Trophoblast cell (in vitro differentiated cells and primary cell): Measurements from ENCODE around the gene IFNL4.

ENCODE experiments used
- DNase-seq, 2 donors: peaks; one replicate each; pipeline ENCODE4 v3.0.0-alpha.2; 2016
- H2AFZ ChIP-seq: 2 replicates; pipeline ENCODE4 v1.6.1; 2013; ENCODE audit warnings: low read length, moderate library complexity, mild to moderate bottlenecking; ENCODE audit not compliant: insufficient read depth, poor library complexity
- H2AK5ac ChIP-seq: 2 replicates; pipeline ENCODE4 v1.6.1; 2013; ENCODE audit warnings: mild to moderate bottlenecking, low read length
- H2BK120ac ChIP-seq: 2 replicates; pipeline ENCODE4 v1.6.1; 2013; ENCODE audit warnings: low read length, mild to moderate bottlenecking, moderate library complexity; ENCODE audit not compliant: insufficient read depth, poor library complexity
- H2BK12ac ChIP-seq: 2 replicates; pipeline ENCODE4 v1.6.1; 2013; ENCODE audit warnings: mild to moderate bottlenecking, low read length, moderate library complexity
- H2BK5ac ChIP-seq: 2 replicates; pipeline ENCODE4 v1.6.1; 2013; ENCODE audit warnings: low read length, low read depth, moderate library complexity, mild to moderate bottlenecking; ENCODE audit not compliant: poor library complexity
- H3K14ac ChIP-seq: 2 replicates; pipeline ENCODE4 v1.6.1; 2013; ENCODE audit warnings: mild to moderate bottlenecking, low read length
- H3K18ac ChIP-seq: 2 replicates; pipeline ENCODE4 v1.6.1; 2013; ENCODE audit warnings: mild to moderate bottlenecking, low read length
- H3K23ac ChIP-seq: 2 replicates; pipeline ENCODE4 v1.6.1; 2013; ENCODE audit warnings: low read length
- H3K27ac ChIP-seq: 2 replicates; pipeline ENCODE4 v1.5.1; 2013; ENCODE audit warnings: low read depth, mild to moderate bottlenecking, inconsistent platforms, low read length, moderate library complexity
- H3K27me3 ChIP-seq: 2 replicates; pipeline ENCODE4 v1.6.1; 2013; ENCODE audit warnings: inconsistent platforms, mild to moderate bottlenecking, low read length, moderate library complexity; ENCODE audit not compliant: insufficient read depth
- H3K36me3 ChIP-seq, 2 experiments: 1 replicate in 1 of 2; 2 replicates in 1 of 2; pipeline ENCODE4 v1.6.1; 2013; ENCODE audit warnings: low read length in 2 of 2, mild to moderate bottlenecking in 2 of 2, moderate library complexity in 1 of 2; ENCODE audit not compliant: insufficient read depth in 2 of 2, control insufficient read depth in 1 of 2
- H3K4ac ChIP-seq: 2 replicates; pipeline ENCODE4 v1.6.1; 2013; ENCODE audit warnings: low read depth, mild to moderate bottlenecking, low read length, moderate library complexity
- H3K4me1 ChIP-seq, 2 experiments: 1 replicate in 1 of 2; 2 replicates in 1 of 2; pipeline ENCODE4 v1.6.1; 2013; ENCODE audit warnings: low read length in 2 of 2, mild to moderate bottlenecking in 2 of 2, moderate library complexity in 1 of 2; ENCODE audit not compliant: insufficient read depth in 2 of 2, control insufficient read depth in 1 of 2
- H3K4me2 ChIP-seq: 2 replicates; pipeline ENCODE4 v1.6.1; 2013; ENCODE audit warnings: inconsistent platforms, mild to moderate bottlenecking, low read length, moderate library complexity
- H3K4me3 ChIP-seq: 2 replicates; pipeline ENCODE4 v1.5.1; 2013; ENCODE audit warnings: mild to moderate bottlenecking, low read depth, low read length, inconsistent platforms
- H3K79me1 ChIP-seq: one replicate; pipeline ENCODE4 v1.6.1; 2013; ENCODE audit warnings: low read length
- H3K79me2 ChIP-seq: 2 replicates; pipeline ENCODE4 v1.6.1; 2013; ENCODE audit warnings: low read length, mild to moderate bottlenecking; ENCODE audit not compliant: control insufficient read depth, insufficient read depth, poor library complexity
- H3K9ac ChIP-seq: 2 replicates; pipeline ENCODE4 v1.6.1; 2013; ENCODE audit warnings: mild to moderate bottlenecking, low read length
- H3K9me3 ChIP-seq: 2 replicates; pipeline ENCODE4 v1.6.1; 2013; ENCODE audit warnings: low read depth, mild to moderate bottlenecking, control low read depth, inconsistent platforms, low read length; ENCODE audit not compliant: insufficient read depth
- H4K12ac ChIP-seq: 2 replicates; pipeline ENCODE4 v1.6.1; 2013; ENCODE audit warnings: low read depth, mild to moderate bottlenecking, low read length, moderate library complexity
- H4K8ac ChIP-seq: 2 replicates; pipeline ENCODE4 v1.6.1; 2013; ENCODE audit warnings: low read depth, mild to moderate bottlenecking, low read length, moderate library complexity
- H4K91ac ChIP-seq: one replicate; pipeline ENCODE4 v1.6.1; 2013; ENCODE audit warnings: low read depth, mild to moderate bottlenecking, low read length, moderate library complexity
- WGBS: extraction: QIAGEN DNeasy Blood & Tissue Kit; methylation state at CpG from one replicate; pipeline ENCODE4 v1.1.7; 2013; ENCODE audit warnings: missing lambda C conversion rate; ENCODE audit not compliant: insufficient read length, insufficient coverage; ENCODE audit errors: extremely low coverage; 5-methylcytosine and 5-hydroxymethylcytosine counted together

Gene IFNL4

DNA sequence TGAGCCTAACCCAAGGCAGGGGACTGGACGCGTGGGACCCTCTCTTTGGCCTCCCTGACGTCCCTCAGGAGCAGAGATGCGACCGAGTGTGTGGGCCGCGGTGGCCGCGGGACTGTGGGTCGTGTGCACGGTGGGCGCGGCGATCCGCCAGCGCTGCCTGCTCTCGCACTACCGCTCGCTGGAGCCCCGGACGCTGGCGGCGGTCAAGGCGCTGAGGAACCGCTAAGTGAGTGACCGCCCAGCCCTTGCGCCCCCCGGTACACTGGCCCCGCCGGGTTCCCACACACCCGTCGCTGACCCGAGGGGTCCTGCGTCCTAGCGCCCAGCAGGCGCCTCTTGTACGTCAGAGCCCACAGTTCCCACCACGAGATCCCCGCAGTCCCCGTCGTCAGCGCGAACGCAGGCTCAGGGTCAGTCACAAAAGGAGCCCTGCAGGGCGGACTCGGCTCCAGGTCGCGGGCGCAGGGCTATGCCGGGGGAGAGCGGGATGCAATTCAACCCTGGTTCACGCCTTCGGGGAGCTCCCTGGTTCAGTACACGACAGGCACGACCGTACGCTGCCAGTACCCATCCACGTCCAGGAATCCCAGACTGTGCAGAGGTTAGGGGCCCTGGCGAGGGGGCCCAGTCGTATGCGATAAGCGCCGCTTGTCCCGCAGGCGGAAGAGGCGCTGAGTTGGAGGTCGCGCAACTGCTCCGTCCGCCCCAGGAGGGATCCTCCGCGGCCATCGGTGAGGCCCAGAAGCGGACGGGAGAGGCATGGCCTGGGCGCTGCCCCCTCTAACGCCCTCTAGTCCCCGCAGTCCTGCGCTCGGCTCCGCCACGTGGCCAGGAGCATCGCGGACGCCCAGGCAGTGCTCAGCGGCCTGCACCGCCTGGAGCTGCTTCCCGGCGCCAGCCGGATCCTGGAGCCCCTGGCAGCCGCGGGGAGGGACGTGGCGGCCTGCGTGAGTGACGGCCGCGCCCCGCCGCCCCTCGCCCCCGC, 15.9 kb upstream of the IFNL4 start:
- peak overlapping the region; percentile 29 for H3K4me2 ChIP-seq
- no peak overlapping the region for H4K91ac ChIP-seq
- H3K27ac ChIP-seq: no peak overlapping the region
- H3K14ac ChIP-seq: no peak overlapping the region
- no peak overlapping the region for H3K23ac ChIP-seq
- peaks cover 28% of the 10 kb centered on the region for H3K27me3 ChIP-seq
- no peak overlapping the region for H4K12ac ChIP-seq
- H3K4me3 ChIP-seq: no peak overlapping the region
- H2BK120ac ChIP-seq: no peak overlapping the region
- DNase-seq: no peak
- H2BK12ac ChIP-seq: no peak overlapping the region
- H3K4ac ChIP-seq: no peak overlapping the region
- peaks cover 9% of the 10 kb centered on the region for H3K9me3 ChIP-seq
- no peak overlapping the region for H2AK5ac ChIP-seq
- no CpG with 5 or more reads among the region's 102 CpGs for WGBS
- H3K18ac ChIP-seq: no peak overlapping the region
- no peaks in the 10 kb centered on the region for H3K36me3 ChIP-seq
- no peak overlapping the region for H2BK5ac ChIP-seq
- no peak overlapping the region for H3K9ac ChIP-seq
- H3K79me1 ChIP-seq: no peaks in the 10 kb centered on the region
- H3K4me1 ChIP-seq: peaks cover 0 to 12% of the 10 kb centered on the region in 2 experiments
- no peaks in the 10 kb centered on the region for H3K79me2 ChIP-seq
- H4K8ac ChIP-seq: no peak overlapping the region
- H2AFZ ChIP-seq: no peak overlapping the region

DNA sequence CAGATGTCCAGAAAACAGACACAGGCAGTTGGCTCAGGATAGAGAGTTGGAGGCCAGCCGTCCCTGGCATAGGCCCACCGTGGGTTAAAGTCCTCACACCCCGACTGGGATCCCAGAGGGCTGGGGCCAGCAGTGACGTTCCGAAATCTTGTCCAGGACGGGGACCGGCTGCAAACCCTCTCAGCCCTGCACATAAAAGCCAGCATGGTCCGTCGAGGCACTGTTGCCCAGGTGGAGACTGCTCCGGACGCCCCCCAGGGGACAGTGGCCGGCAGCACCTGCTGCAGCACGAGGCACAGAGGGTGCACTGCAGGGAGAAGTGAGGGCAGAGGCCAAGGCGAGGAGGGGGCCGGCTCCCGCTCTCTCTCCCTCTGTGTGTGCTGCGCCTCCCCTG, 15.3 kb upstream of the IFNL4 start:
- H3K36me3 ChIP-seq: no peaks in the 10 kb centered on the region
- H4K91ac ChIP-seq: no peak overlapping the region
- H3K27me3 ChIP-seq: peaks cover 28% of the 10 kb centered on the region
- no peak overlapping the region for H2BK120ac ChIP-seq
- peaks cover 0 to 12% of the 10 kb centered on the region in 2 experiments for H3K4me1 ChIP-seq
- H3K4me3 ChIP-seq: no peak overlapping the region
- no peak overlapping the region for H3K14ac ChIP-seq
- no peaks in the 10 kb centered on the region for H3K79me2 ChIP-seq
- peaks cover 9% of the 10 kb centered on the region for H3K9me3 ChIP-seq
- H3K79me1 ChIP-seq: no peaks in the 10 kb centered on the region
- no peak overlapping the region for H2AFZ ChIP-seq
- DNase-seq: no peak
- WGBS: no CpG with 5 or more reads among the region's 17 CpGs
- H4K8ac ChIP-seq: no peak overlapping the region
- H2BK5ac ChIP-seq: no peak overlapping the region
- no peak overlapping the region for H3K27ac ChIP-seq
- no peak overlapping the region for H3K23ac ChIP-seq
- no peak overlapping the region for H2BK12ac ChIP-seq
- H4K12ac ChIP-seq: no peak overlapping the region
- H3K4me2 ChIP-seq: no peak overlapping the region
- no peak overlapping the region for H3K18ac ChIP-seq
- H3K4ac ChIP-seq: no peak overlapping the region
- no peak overlapping the region for H3K9ac ChIP-seq
- H2AK5ac ChIP-seq: no peak overlapping the region

GRCh38 chr19:39262496-39262895, 13.8 kb upstream of the IFNL4 start:
- no CpG with 5 or more reads among the region's 4 CpGs for WGBS
- no peak overlapping the region for H4K12ac ChIP-seq
- H2BK5ac ChIP-seq: no peak overlapping the region
- H3K23ac ChIP-seq: no peak overlapping the region
- H4K8ac ChIP-seq: no peak overlapping the region
- no peak overlapping the region for H2AK5ac ChIP-seq
- no peak overlapping the region for H3K4me3 ChIP-seq
- no peak overlapping the region for H3K9ac ChIP-seq
- H3K79me2 ChIP-seq: no peaks in the 10 kb centered on the region
- H2BK12ac ChIP-seq: no peak overlapping the region
- peaks cover 9% of the 10 kb centered on the region for H3K9me3 ChIP-seq
- H3K4me2 ChIP-seq: no peak overlapping the region
- H3K36me3 ChIP-seq: no peaks in the 10 kb centered on the region
- H3K18ac ChIP-seq: no peak overlapping the region
- peaks cover 28% of the 10 kb centered on the region for H3K27me3 ChIP-seq
- H2AFZ ChIP-seq: no peak overlapping the region
- H3K27ac ChIP-seq: no peak overlapping the region
- no peak overlapping the region for H3K4ac ChIP-seq
- H2BK120ac ChIP-seq: no peak overlapping the region
- H4K91ac ChIP-seq: no peak overlapping the region
- peaks cover 0 to 15% of the 10 kb centered on the region in 2 experiments for H3K4me1 ChIP-seq
- H3K79me1 ChIP-seq: no peaks in the 10 kb centered on the region
- no peak overlapping the region for H3K14ac ChIP-seq
- peak; percentile 38 to 56 for DNase-seq

GRCh38 chr19:39261704-39262103, 13.0 kb upstream of the IFNL4 start:
- Histone ChIP-seq H3K9ac (no peak overlapping the region), H4K8ac (no peak overlapping the region), H4K91ac (no peak overlapping the region), H3K36me3 (no peaks in the 10 kb centered on the region), H2AFZ (no peak overlapping the region), H3K4ac (no peak overlapping the region), H2BK12ac (no peak overlapping the region), H2BK120ac (no peak overlapping the region), H3K18ac (no peak overlapping the region), H3K23ac (no peak overlapping the region), H3K27ac (no peak overlapping the region), H2BK5ac (no peak overlapping the region), H3K4me2 (no peak overlapping the region), H4K12ac (no peak overlapping the region), H2AK5ac (no peak overlapping the region), H3K14ac (no peak overlapping the region), H3K4me1 (peaks cover 0 to 15% of the 10 kb centered on the region in 2 experiments), H3K79me2 (no peaks in the 10 kb centered on the region), H3K4me3 (no peak overlapping the region), H3K9me3 (peaks cover 9% of the 10 kb centered on the region), H3K79me1 (no peaks in the 10 kb centered on the region), H3K27me3 (peaks cover 28% of the 10 kb centered on the region)
- no CpG with 5 or more reads among the region's 3 CpGs for WGBS
- DNase-seq: no peak
